LNCAP (cell line): ENCODE measurements around the gene FCHO2.

ENCODE experiments used
- TF ChIP-seq, protein P1 (sequence below): fragments of 450-650 bp; IDR thresholded peaks from 2 replicates; pipeline ENCODE4 v1.5.1; 2017; ENCODE audit warnings: mild to moderate bottlenecking

Gene FCHO2

DNA sequence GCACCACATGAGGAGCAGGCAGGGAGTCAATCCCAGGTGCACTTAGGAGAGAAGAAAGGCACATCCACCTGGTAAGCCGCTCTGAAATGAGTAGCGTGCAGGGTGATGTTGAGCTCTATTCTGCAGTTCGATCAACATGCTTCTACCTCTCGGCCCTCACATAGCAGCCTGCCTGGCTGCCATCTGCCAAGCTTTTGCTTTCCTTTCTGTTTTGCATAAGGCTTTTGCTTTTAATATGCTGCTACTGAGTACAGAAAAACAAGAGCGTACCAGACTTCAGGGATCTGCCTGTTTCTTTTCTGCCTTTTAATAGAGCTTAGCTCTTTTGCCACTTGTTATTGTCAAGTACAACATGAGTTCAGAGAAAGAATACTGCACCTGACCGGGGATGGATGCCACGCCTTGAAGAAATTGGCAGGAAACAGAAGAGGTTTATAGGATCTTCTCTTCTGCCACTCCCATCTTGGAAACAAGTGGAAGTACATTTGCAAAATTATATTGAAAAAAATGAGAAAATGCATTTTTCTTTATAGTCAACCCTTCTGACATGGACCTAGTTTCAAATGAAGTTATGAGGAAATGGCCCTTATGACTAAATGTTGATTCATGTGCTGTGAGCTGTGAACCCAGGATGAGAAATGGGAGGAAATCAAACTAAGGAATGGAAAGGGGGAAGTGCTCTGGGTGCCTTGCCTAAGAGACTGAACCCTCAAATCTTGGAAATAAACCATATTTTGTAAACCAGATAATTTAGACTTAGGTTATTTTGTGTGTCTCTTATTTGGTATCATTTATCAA lies 4.0 kb upstream of the FCHO2 start:
- TF ChIP-seq, protein P1, sequence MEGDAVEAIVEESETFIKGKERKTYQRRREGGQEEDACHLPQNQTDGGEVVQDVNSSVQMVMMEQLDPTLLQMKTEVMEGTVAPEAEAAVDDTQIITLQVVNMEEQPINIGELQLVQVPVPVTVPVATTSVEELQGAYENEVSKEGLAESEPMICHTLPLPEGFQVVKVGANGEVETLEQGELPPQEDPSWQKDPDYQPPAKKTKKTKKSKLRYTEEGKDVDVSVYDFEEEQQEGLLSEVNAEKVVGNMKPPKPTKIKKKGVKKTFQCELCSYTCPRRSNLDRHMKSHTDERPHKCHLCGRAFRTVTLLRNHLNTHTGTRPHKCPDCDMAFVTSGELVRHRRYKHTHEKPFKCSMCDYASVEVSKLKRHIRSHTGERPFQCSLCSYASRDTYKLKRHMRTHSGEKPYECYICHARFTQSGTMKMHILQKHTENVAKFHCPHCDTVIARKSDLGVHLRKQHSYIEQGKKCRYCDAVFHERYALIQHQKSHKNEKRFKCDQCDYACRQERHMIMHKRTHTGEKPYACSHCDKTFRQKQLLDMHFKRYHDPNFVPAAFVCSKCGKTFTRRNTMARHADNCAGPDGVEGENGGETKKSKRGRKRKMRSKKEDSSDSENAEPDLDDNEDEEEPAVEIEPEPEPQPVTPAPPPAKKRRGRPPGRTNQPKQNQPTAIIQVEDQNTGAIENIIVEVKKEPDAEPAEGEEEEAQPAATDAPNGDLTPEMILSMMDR: no peak

DNA sequence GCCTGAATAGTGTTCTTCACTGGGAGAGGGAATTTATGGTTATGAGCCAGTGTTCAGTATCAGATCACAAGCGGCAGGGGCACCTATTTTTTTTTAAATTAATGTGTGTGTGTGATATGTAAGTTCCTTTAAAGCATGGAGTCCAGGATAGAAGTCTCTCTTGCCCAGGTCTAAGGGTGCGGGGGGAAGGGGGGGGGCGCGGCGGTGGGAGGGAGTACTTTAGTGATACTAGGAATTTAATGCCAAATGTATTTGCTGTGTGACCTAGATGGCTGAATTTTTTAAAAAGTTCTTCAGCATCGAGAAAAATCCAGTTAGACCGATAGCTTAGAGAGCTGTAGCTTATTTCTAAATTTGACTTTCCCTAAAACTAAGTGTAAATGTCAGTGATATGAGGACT lies 1.5 kb upstream of the FCHO2 start:
- TF ChIP-seq, protein P1: no peak

DNA sequence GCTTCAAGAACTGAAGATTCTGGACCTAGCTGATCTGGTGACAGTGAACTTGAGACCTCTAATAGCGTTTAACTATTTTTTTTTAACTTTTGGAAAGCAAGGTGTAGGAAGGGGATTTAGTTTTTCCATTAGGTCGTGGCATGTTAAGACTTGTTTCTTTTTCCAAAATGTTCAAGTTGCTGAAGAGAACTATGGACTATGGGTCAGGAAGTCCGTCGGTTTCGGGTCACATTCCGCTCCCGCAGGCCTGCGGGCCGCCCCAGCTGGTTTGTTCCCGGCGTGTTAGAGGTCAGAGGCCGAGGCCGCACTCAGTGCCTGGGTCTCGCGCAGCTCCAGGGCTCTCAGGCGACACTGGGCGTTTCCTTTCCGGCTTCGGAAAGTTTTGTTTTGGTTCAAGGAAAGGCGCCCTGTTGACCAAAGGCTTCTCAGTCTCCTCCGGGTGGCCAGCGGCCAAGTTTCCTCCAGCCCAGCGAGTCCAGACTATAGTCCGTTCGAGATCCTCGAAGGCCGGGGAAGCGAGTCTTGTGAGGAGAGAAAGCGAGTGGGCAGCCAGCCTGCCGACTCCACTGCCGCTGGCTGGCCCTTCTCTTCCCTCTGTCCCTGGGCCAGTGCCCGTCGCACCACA lies 586 bp upstream of the FCHO2 start:
- TF ChIP-seq, protein P1: no peak

DNA sequence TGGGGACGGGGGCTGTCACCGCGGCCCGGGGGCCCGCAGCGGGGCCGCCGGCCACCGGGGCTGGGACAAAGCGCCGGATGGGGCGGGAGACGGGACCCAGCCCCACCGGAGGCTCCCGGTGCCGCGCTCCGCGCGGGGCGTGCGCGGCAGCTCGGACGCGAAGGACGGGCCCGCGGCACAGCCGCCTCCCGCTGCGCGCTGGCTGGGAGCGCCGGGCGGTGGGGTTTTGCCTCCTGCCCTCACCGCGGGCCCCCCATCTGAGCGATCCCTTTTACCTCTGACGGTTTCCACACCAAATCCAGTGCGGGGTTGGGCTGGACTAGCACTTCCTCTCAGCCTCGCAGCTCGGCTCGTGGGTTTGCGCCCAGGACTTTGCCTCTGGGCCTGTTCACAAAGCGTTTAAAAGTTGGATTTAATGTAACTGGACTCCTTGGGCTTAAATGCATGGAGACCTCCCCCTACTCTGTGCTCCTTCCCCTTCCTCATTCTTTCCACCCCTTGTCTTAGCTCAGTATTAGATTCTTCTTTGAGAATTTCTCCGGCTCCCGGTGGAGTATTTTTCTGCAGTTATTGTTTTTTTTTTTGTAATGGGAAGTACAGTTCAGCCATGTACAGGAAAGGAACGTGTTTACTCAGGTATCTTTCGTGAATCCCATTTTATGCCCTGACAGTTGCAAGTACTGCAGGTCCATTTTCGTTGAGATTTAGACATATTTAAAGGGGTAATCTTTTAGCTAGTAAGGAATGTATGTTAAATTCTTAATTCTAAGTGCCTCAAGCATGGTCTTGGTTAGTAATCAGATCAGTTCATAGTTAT lies 691 bp downstream of the FCHO2 start:
- TF ChIP-seq, protein P1: no peak

DNA sequence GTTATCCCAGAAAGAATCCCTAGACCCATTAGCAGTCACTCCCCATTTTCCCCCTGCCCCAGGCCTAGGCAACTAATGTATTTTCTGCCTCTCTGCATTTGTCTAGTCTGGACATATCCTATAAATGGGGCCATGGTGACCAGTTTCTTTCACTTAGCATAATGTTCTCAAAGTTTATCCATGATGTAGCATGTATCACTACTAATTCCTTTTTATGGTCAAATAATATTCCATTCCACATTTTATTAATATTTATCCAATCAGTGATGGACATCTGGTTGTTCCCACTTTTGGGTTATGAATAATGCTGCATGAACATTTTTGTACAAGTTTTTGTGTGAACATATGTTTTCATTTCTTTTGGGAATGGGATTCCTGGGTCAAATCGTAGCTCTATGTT lies 1.5 kb downstream of the FCHO2 start:
- TF ChIP-seq, protein P1: no peak

DNA sequence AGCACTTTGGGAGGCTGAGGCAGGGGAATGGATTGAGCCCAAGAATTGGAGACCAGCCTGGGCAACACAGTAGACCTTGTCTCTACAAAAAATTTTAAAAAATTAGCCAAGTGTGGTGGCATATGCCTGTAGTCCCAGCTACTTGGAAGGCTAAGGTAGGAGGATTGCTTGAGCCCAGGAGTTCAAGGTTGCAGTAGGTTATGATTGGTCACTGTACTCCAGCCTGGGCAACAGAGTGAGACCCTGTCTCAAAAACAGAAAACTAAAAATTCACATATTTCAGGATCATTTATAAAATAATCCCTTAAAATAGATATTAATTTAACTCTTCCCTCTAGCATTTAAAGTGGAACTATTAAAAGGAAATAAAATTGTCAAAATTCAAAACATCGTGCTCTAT lies 3.4 kb downstream of the FCHO2 start:
- TF ChIP-seq, protein P1: no peak

DNA sequence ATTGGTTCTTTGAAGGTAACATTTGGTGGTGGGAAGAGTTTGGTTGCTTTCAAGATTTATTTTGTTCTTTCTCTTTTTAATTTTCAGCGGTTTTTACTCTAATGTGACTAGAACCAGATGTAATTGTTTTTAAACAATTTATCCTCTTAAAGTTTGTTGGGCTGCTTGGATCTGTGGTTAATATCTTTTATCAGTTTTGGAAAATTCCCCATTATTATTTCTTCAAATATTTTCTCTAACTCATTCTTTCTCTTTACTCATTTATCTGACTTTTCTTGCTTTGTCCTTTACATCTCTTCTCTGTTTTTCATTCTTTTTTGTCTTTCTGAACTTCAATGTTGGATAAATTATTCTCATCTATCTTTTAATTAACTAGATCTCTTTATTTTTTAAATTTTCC lies 29.9 kb downstream of the FCHO2 start:
- TF ChIP-seq, protein P1: no peak
